Thyroid gland (tissue), 4 donors: ENCODE data around the gene TASP1.

ENCODE experiments used
- POLR2A ChIP-seq, 2 donors: fragments of 450-650 bp; IDR thresholded peaks; one replicate each; pipeline ENCODE4 v1.6.1; 2017; ENCODE audit warnings: antibody characterized with exemption in 2 of 2, mild to moderate bottlenecking in 2 of 2, moderate library complexity in 1 of 2
- TF ChIP-seq, protein P1 (sequence below), 6 experiments: fragments of 200-600 bp in 3 of 6; fragments of 450-650 bp in 3 of 6; sonication (generic) in 3 of 6; IDR thresholded peaks; one replicate each; pipeline ENCODE4 v1.5.1; 2016 to 2019; ENCODE audit warnings: antibody characterized with exemption in 6 of 6, mild to moderate bottlenecking in 2 of 6, inconsistent platforms in 1 of 6, moderate library complexity in 1 of 6

DNA sequence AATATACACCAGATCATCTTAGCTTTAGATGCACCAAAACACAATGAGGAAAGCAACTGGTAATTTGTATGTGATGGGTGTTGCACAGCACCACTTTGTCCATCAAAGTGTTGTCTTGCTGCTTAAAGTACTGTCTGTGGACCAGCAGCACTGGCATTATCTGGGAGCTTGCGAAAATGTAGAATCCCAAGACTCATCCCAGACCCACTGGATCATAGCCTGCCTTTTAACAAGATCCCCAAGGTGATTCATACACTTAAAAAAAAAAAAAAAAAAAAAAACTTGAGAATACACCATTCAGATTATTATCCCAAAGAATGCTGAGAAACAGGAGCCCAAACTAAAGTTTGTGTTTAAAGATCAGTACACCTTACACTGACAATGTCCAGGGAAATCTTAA is 123.4 kb downstream of the TASP1 start:
- TF ChIP-seq, protein P1, sequence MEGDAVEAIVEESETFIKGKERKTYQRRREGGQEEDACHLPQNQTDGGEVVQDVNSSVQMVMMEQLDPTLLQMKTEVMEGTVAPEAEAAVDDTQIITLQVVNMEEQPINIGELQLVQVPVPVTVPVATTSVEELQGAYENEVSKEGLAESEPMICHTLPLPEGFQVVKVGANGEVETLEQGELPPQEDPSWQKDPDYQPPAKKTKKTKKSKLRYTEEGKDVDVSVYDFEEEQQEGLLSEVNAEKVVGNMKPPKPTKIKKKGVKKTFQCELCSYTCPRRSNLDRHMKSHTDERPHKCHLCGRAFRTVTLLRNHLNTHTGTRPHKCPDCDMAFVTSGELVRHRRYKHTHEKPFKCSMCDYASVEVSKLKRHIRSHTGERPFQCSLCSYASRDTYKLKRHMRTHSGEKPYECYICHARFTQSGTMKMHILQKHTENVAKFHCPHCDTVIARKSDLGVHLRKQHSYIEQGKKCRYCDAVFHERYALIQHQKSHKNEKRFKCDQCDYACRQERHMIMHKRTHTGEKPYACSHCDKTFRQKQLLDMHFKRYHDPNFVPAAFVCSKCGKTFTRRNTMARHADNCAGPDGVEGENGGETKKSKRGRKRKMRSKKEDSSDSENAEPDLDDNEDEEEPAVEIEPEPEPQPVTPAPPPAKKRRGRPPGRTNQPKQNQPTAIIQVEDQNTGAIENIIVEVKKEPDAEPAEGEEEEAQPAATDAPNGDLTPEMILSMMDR (IDR thresholded peaks at IDR 0.05), result no peak
- TF ChIP-seq POLR2A (IDR thresholded peaks at IDR 0.05), result no peak
